DND-41 (cell line): ENCODE measurements around the gene DENND6B.

Source experiments
- ATAC-seq: fragments of 200-7000 bp; cut with Tn5 transposase; 3 replicates; pipeline ENCODE4 v1.9.1; 2021; ENCODE audit warnings: low read depth; ENCODE audit not compliant: insufficient read depth
- DNase-seq: peaks from one replicate; pipeline ENCODE4 v3.0.0-alpha.2; 2020
- H2AFZ ChIP-seq: 2 replicates; pipeline ENCODE4 v1.6.0; 2012; ENCODE audit warnings: low read depth, low read length
- H3K27ac ChIP-seq: 2 replicates; pipeline ENCODE4 v1.5.1; 2012; ENCODE audit warnings: low read length, inconsistent platforms
- H3K27me3 ChIP-seq: fragments of 200-600 bp; sonication (generic); 2 replicates; pipeline ENCODE4 v1.6.0; 2012; ENCODE audit warnings: low read length, mild to moderate bottlenecking, inconsistent platforms; ENCODE audit not compliant: insufficient read depth, poor library complexity
- H3K36me3 ChIP-seq: 2 replicates; pipeline ENCODE4 v1.5.1; 2012; ENCODE audit warnings: low read length, inconsistent platforms; ENCODE audit not compliant: insufficient read depth
- H3K4me1 ChIP-seq: 2 replicates; pipeline ENCODE4 v1.5.1; 2012; ENCODE audit warnings: mild to moderate bottlenecking, low read length; ENCODE audit not compliant: insufficient read depth
- H3K4me2 ChIP-seq: 2 replicates; pipeline ENCODE4 v1.6.0; 2012; ENCODE audit warnings: mild to moderate bottlenecking, moderate library complexity, low read length, inconsistent platforms; ENCODE audit not compliant: insufficient read depth
- H3K4me3 ChIP-seq, 2 experiments: fragments of 200-600 bp in 1 of 2; shearing (Covaris generic) in 1 of 2; 2 replicates each; pipeline ENCODE4 v1.5.1; 2012 to 2016; ENCODE audit warnings: inconsistent platforms in 2 of 2, low read length in 2 of 2, mild to moderate bottlenecking in 2 of 2, low read depth in 1 of 2, moderate library complexity in 1 of 2
- H3K79me2 ChIP-seq: 2 replicates; pipeline ENCODE4 v1.6.0; 2012; ENCODE audit warnings: low read length, inconsistent platforms; ENCODE audit not compliant: insufficient read depth
- H3K9ac ChIP-seq: 2 replicates; pipeline ENCODE4 v1.6.0; 2012; ENCODE audit warnings: low read depth, mild to moderate bottlenecking, inconsistent platforms, low read length, moderate library complexity
- H3K9me3 ChIP-seq: 2 replicates; pipeline ENCODE4 v1.5.1; 2012; ENCODE audit warnings: low read length, moderate library complexity, mild to moderate bottlenecking, inconsistent platforms; ENCODE audit not compliant: insufficient read depth, severe bottlenecking
- H4K20me1 ChIP-seq: 2 replicates; pipeline ENCODE4 v1.6.0; 2012; ENCODE audit warnings: low read length; ENCODE audit not compliant: insufficient read depth
- EZH2 ChIP-seq: IDR thresholded peaks from 3 replicates; pipeline ENCODE4 v1.6.1; 2012; ENCODE audit warnings: borderline replicate concordance, low read depth, mild to moderate bottlenecking, moderate library complexity, low read length, inconsistent platforms; ENCODE audit not compliant: severe bottlenecking
- TF ChIP-seq, protein P1 (sequence below): IDR thresholded peaks from 2 replicates; pipeline ENCODE4 v1.5.1; 2012; ENCODE audit warnings: borderline replicate concordance, low read length, moderate library complexity, mild to moderate bottlenecking; ENCODE audit not compliant: poor library complexity, severe bottlenecking; ENCODE audit errors: extremely low read depth

Gene DENND6B

DNA sequence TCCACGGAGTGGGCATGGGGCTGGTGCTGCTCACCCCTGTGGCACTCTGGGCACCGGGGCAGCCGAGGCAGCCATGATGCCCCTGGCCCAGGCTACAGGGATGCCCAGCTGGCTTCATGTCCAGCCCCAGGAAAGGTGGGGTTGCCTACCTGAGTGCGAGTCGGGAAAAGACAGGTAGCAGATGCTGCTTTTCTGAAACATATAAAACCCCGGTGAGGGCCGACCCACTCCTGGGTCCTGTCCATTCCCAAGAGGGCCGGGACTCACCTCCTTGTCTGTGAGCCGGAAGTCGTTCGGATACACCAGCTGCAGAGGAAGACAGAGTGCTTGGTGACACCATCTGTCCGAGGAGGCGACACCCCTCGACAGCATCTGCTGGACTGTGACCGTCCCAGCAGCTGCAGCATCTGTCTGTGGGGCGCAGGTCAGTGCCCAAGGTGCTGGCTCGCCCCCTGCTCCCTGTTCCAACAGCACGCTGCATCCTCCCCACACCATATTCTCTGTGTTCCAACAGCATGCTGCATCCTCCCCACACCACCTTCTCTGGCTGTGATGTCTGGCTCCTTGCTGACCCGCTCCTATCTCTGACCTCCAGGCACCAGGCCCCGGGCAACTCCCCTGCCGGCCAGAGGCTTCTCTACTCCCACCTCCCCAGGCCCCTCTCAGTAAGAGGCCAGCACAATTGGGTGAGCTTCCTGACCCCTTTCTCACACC, 8.0 kb downstream of the DENND6B start:
- Histone ChIP-seq H2AFZ (no peak overlapping the region), H3K27ac (no peak overlapping the region), H3K27me3 (peaks cover 12% of the 10 kb centered on the region), H3K79me2 (no peaks in the 10 kb centered on the region), H3K4me1 (peaks cover 4% of the 10 kb centered on the region; the same call in 1 of the 2 replicates), H3K4me3 (no peak overlapping the region), H3K9me3 (no peaks in the 10 kb centered on the region), H4K20me1 (peaks cover 11% of the 10 kb centered on the region; the same call in 1 of the 2 replicates), H3K4me2 (no peak overlapping the region), H3K36me3 (no peaks in the 10 kb centered on the region), H3K9ac (no peak overlapping the region)
- no peak for DNase-seq
- TF ChIP-seq, protein P1, sequence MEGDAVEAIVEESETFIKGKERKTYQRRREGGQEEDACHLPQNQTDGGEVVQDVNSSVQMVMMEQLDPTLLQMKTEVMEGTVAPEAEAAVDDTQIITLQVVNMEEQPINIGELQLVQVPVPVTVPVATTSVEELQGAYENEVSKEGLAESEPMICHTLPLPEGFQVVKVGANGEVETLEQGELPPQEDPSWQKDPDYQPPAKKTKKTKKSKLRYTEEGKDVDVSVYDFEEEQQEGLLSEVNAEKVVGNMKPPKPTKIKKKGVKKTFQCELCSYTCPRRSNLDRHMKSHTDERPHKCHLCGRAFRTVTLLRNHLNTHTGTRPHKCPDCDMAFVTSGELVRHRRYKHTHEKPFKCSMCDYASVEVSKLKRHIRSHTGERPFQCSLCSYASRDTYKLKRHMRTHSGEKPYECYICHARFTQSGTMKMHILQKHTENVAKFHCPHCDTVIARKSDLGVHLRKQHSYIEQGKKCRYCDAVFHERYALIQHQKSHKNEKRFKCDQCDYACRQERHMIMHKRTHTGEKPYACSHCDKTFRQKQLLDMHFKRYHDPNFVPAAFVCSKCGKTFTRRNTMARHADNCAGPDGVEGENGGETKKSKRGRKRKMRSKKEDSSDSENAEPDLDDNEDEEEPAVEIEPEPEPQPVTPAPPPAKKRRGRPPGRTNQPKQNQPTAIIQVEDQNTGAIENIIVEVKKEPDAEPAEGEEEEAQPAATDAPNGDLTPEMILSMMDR: no peak
- no peak for TF ChIP-seq EZH2
- no peak for ATAC-seq

DNA sequence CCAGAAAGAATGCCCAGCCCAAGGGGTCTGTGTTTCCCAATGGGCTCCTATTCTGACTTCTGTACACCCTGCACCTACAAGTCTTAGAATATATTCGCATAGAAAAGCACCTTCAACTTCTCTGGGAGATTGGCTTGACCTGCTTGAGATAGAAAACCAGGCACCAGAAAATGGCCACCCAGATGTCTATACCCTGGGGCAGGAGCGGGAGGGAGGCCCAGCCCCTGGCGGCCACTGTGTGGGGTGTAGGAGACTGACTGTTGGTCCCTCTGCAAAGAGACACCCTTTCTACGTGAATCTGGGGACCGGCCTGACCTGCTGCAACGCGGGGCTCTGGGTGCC, 8.5 kb downstream of the DENND6B start:
- peaks cover 4% of the 10 kb centered on the region; the same call in 1 of the 2 replicates for H3K4me1 ChIP-seq
- H3K4me2 ChIP-seq: no peak overlapping the region
- H3K27me3 ChIP-seq: peaks cover 12% of the 10 kb centered on the region
- no peaks in the 10 kb centered on the region for H3K9me3 ChIP-seq
- H3K27ac ChIP-seq: no peak overlapping the region
- ATAC-seq: no peak
- no peak for DNase-seq
- H3K9ac ChIP-seq: no peak overlapping the region
- TF ChIP-seq, protein P1: no peak
- no peak for TF ChIP-seq EZH2
- no peaks in the 10 kb centered on the region for H3K36me3 ChIP-seq
- H3K4me3 ChIP-seq: no peak overlapping the region
- H3K79me2 ChIP-seq: no peaks in the 10 kb centered on the region
- no peak overlapping the region for H2AFZ ChIP-seq
- H4K20me1 ChIP-seq: peaks cover 11% of the 10 kb centered on the region; the same call in 1 of the 2 replicates

DNA sequence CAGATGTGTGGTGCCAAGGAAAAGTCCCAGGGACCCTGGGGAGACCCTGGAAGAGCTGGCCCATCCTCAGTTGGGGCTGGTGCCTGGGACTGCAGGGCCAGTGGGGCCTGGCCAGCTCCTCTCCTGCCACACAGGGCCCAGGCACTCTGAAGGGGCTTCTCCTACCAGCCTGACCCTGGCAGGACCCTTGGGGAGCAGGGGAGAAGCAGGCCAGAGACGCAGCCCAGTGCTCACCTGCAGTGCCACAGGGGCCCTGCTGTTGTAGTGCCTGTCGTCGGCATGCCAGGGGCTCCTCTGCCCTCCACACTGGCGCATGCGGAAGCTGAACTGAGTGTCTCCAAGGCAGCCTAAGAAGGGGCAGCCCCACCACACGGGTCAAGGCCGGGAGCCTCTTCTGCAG, 9.1 kb downstream of the DENND6B start:
- Histone ChIP-seq H3K36me3 (no peaks in the 10 kb centered on the region), H3K4me2 (no peak overlapping the region), H3K9ac (no peak overlapping the region), H3K27me3 (peaks cover 12% of the 10 kb centered on the region), H3K9me3 (no peaks in the 10 kb centered on the region), H3K4me1 (peaks cover 4% of the 10 kb centered on the region; the same call in 1 of the 2 replicates), H3K27ac (no peak overlapping the region), H3K4me3 (no peak overlapping the region), H4K20me1 (peaks cover 11% of the 10 kb centered on the region; the same call in 1 of the 2 replicates), H3K79me2 (no peaks in the 10 kb centered on the region), H2AFZ (no peak overlapping the region)
- ATAC-seq (no peak), DNase-seq (no peak)
- TF ChIP-seq, protein P1: no peak
- TF ChIP-seq EZH2: no peak
